PC-9 (cell line): ENCODE data around the gene CBR1.

ENCODE experiments used
- EZH2 ChIP-seq: fragments of 200-600 bp; sonication (generic); IDR thresholded peaks from 2 replicates; pipeline ENCODE4 v1.8.0; 2017; ENCODE audit warnings: antibody characterized with exemption, low read depth
- TF ChIP-seq, protein P1 (sequence below): fragments of 200-600 bp; sonication (generic); conservative IDR thresholded peaks from 2 replicates; pipeline ENCODE4 v1.6.1; 2017; ENCODE audit warnings: mixed run types, antibody characterized with exemption, mild to moderate bottlenecking, moderate library complexity

DNA sequence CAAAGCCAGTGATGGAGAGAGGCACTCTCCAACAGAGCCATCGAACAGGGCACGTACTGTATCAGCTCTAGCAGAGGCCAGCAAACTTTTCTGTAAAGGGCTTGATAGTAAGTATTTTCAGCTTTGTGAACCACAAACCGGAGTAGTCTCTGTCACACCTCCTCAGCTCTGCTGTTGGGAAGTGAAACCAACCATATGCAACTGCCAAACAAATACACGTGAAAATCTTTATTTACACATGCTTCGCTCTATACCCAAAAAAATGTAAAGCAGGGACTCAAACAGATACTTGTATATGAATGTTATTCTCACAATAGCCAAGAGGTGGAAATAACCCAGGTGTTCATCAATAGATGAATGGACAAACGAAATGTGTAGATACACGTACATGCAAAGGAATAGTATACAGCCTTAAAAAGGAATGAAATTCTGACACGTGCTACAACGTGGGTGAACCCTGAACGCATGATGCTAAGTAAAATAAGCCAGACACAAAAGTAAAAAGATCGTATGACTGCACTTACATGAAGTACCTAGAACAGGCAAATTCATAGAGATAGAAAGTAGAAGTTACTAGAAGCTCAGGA lies 48.5 kb upstream of the CBR1 start:
- TF ChIP-seq, protein P1, sequence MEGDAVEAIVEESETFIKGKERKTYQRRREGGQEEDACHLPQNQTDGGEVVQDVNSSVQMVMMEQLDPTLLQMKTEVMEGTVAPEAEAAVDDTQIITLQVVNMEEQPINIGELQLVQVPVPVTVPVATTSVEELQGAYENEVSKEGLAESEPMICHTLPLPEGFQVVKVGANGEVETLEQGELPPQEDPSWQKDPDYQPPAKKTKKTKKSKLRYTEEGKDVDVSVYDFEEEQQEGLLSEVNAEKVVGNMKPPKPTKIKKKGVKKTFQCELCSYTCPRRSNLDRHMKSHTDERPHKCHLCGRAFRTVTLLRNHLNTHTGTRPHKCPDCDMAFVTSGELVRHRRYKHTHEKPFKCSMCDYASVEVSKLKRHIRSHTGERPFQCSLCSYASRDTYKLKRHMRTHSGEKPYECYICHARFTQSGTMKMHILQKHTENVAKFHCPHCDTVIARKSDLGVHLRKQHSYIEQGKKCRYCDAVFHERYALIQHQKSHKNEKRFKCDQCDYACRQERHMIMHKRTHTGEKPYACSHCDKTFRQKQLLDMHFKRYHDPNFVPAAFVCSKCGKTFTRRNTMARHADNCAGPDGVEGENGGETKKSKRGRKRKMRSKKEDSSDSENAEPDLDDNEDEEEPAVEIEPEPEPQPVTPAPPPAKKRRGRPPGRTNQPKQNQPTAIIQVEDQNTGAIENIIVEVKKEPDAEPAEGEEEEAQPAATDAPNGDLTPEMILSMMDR = no peak
- no peak for TF ChIP-seq EZH2
